Stimulated activated CD4-positive, alpha-beta T cell treated with anti-CD3 and anti-CD28 coated beads, Interleukin-2, amount 100 ng/mL, for 24 hours (primary cell): ENCODE data around the gene UBE3B.
A peak's percentile ranks its signal among the peaks of the same experiment; 100 is the strongest.

Source experiments
- DNase-seq, 2 donors: peaks; one replicate each; pipeline ENCODE4 v3.0.0-alpha.2; 2020

UBE3B gene

DNA sequence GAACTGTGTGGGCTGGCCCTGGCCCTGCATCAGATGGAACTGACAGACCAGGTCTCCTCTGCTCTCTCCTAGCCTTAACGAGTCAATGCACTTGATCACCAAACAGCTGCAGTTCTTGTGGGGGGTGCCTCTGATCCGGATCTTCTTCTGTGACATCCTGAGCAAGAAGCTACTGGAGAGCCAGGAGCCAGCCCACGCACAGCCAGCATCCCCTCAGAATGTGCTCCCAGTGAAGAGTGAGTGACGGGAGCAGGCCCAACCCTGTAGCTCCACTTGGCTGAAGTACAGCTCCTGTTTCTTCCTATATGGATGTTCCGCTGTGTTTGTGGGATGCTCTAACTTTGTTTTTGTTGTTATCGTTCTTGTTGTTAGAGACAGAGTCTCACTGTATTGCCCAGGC lies 23.9 kb downstream of the UBE3B start:
- DNase-seq: no peak

GRCh38 chr12:109502332-109502731 lies 24.9 kb downstream of the UBE3B start:
- no peak for DNase-seq

- DNase-seq: no peak
Measured at GRCh38 chr12:109503611-109504010, 26.2 kb downstream of the UBE3B start.

DNA sequence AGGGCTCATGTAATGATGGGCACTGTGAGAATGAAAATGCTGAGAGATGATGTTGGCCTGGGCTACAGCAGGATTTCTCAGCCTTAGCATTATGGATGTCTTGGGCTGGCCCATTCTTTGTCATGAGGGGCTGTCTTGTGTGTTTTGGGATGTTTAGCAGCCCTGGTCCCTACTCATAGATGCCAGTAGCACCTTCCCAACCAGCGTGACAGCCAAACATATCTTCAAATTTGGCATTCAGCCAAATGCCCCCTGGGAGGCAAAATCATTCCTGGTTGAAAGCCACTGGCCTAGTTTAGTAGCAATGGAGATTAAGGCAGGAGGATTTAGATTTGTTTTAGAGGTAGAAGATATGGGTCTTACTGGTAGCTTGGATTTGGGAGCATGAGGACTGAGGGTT lies 26.6 kb downstream of the UBE3B start:
- no peak for DNase-seq

- no peak for DNase-seq
Measured at GRCh38 chr12:109510196-109510595, 32.8 kb downstream of the UBE3B start.

GRCh38 chr12:109512608-109513007 lies 35.2 kb downstream of the UBE3B start:
- no peak for DNase-seq

GRCh38 chr12:109513051-109513450 lies 35.6 kb downstream of the UBE3B start:
- DNase-seq: no peak

GRCh38 chr12:109513977-109514376 lies 36.5 kb downstream of the UBE3B start:
- no peak for DNase-seq

DNA sequence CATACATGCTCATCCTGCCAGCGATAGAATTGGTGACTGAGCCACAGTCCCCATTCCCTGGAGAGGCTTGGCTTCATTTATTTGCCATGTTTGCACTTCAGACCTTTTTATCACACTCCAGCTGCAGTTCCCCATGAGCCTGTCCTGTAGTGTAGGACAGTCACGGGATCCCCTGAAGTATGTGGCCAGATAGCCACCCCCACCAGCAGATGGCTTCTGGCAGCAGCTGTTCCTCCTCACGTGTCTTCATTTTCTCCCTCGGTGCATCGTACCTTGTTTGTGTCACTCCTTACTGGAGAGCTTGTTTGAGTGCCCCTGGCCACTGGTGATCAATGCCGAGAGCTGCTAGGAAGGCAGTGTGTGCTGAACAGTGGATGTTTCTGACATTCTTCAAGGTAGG lies 40.2 kb downstream of the UBE3B start:
- DNase-seq: no peak

- DNase-seq: peak; percentile 65 to 66
Measured at GRCh38 chr12:109518820-109519665, 41.6 kb downstream of the UBE3B start.

- no peak for DNase-seq
Measured at GRCh38 chr12:109519787-109520186, 42.4 kb downstream of the UBE3B start.

- no peak for DNase-seq
Measured at GRCh38 chr12:109521831-109522230, 44.4 kb downstream of the UBE3B start.

GRCh38 chr12:109523071-109523470 lies 45.6 kb downstream of the UBE3B start:
- no peak for DNase-seq

DNA sequence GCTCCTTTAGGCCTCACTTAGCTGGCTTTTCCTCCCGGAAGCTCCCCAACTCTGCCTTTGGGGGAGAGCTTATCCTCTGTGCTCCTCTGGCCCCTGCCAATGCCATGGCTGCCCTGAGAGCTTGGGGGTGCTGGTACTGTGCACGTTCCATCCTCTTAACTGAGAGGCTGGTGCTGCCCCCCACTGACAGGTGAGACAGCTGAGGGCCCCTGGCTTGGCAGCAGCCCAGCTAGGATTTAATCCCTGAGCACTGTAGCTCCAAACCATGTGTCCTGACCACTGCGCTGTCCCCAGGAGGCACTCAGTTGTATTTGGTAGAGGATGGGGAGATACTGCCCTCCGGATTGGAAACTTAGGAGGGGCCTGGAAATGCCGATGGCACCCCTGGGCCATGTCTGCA lies 46.1 kb downstream of the UBE3B start:
- no peak for DNase-seq

DNA sequence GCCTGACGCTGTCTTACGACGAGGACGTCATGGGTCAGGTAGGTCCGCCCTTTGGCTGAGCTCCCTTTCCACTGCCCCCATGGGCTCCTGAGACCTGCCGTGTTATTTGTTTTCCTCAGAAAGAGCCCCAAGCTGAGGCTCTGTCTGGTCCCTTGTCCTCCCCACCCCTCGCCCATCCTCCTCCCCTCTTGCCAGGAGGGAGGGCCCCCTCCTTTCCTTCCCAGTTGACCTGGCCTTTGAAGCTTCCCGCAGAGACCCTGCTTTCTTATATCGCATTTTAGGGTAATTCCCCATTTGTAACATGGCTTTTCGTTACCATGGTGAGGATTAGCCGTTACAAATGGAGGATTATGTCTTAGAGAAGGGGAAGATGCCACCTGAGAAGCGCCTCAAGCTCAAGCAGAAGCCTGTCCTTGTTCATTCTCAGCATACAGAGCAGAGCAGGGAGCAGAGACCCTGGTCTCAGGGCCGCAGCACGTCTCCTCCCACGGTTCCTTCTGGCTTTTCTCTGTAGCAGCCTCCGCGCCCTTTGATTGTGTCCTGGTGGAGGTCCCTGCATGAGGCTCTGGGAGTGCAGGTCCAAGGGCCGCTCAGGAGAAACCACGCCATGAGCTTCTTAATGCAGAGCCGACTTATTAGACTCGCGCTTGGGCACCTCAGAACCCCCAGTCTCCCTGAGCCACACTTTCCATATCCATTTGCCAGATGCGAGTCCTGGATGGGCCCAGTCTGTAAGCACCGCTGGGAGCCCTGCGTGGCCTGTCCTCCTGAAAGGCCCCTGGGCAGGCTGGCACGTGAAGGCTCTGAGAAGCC lies 47.2 kb downstream of the UBE3B start:
- no peak for DNase-seq

GRCh38 chr12:109525279-109525585 lies 47.8 kb downstream of the UBE3B start:
- DNase-seq: no peak

GRCh38 chr12:109527489-109528123 lies 50.2 kb downstream of the UBE3B start:
- no peak for DNase-seq

- no peak for DNase-seq
Measured at GRCh38 chr12:109529691-109530640, 52.5 kb downstream of the UBE3B start.

DNA sequence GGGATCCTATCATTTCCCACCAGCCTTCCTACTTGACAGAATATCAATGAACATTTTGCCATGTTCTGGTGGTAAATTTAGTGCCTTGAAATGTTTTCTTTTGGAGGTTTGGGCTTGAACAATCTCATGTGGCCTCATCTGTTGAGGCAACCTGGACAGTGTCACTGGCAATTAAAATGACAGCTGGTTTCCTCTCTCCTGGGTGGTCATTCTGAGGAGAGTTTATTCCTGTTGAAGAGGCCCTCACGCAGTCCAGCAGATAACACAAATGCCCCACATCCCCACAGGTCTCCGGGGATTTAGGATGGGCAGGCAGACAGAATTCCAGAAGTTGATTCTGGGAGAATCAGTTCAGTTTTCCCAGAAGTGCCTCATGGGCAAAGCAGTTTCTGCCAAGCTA lies 54.0 kb downstream of the UBE3B start:
- DNase-seq: no peak

DNA sequence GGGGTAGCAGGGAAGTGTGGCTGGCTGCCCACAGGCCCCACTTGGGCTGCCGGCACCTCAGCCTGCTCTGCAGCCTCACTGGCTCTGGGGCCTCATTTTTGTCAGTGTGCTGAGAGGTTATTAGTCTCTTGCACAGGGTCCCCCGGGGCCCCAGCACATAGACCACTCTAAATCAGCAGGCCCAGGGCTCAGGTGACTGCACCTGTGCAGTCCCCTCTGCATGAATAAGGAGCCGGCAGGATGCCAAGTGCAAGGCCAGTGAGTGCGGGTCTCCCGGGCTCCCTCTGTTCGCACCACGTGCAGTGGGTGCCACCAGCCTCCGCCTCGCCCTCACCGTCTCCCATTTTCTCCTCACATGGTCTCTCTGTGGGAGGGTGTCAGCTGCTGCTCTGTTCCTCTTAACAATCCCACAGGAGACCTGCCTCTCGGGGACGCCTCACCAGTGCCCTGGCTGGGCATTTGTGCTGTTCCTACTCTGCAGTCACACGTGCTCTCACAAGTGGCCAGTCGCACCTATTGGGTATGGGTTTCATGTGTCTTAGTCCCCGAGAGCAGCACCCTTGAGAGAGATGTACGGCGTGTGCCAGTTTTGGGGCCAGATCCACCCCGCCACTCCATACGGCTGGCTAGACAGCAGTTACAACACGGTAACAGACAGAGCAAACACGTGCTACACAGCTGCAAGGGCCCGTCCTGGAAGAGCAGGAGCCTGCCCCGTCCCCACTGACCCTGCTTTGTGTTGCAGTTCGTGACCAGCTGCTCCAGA lies 55.5 kb downstream of the UBE3B start:
- DNase-seq: no peak

DNA sequence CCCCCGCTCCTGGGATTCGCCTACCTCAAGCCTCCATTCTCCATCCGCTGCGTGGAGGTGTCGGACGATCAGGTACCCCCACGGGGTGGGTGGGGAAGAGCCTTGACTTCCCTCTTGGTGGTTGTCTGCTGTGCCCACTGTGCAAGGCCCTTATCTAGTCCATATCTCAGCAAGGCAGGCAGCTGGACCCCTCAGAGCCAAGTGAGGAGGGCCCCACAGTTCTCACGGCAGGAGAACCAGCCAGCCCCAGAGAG lies 56.0 kb downstream of the UBE3B start:
- no peak for DNase-seq

- no peak for DNase-seq
Measured at GRCh38 chr12:109534456-109534855, 57.0 kb downstream of the UBE3B start.
